SH-SY5Y (cell line): ENCODE data around the gene IGF1R.

ENCODE experiments used
- GATA2 ChIP-seq: IDR thresholded peaks from 2 replicates; pipeline ENCODE4 v1.6.1; 2011; ENCODE audit warnings: mild to moderate bottlenecking, low read depth, low read length
- GATA3 ChIP-seq: IDR thresholded peaks from 2 replicates; pipeline ENCODE4 v1.6.1; 2011; ENCODE audit warnings: low read depth, mild to moderate bottlenecking, low read length, moderate library complexity

IGF1R gene

GRCh38 chr15:98647774-98648653 lies at the start of gene IGF1R:
IGF1R (plus strand) TSS chr15:98648539; CDS start chr15:98649582, 1,043 bp downstream.
- no peak for TF ChIP-seq GATA3
- TF ChIP-seq GATA2 = no peak

- TF ChIP-seq GATA3 = no peak
- TF ChIP-seq GATA2 = no peak
These were observed 48.2 kb upstream of the IGF1R start for GRCh38 chr15:98599909-98600691.

GRCh38 chr15:98604983-98605382 lies 43.4 kb upstream of the IGF1R start:
- no peak for TF ChIP-seq GATA3
- TF ChIP-seq GATA2 = no peak

- TF ChIP-seq GATA2 (no peak), GATA3 (no peak)
These were observed 39.0 kb upstream of the IGF1R start for GRCh38 chr15:98609144-98609852.

GRCh38 chr15:98610991-98611390 lies 37.3 kb upstream of the IGF1R start:
- TF ChIP-seq GATA3 (no peak), GATA2 (no peak)

- TF ChIP-seq GATA3 (no peak), GATA2 (no peak)
These were observed 36.5 kb upstream of the IGF1R start for GRCh38 chr15:98611808-98612207.

GRCh38 chr15:98612490-98613110 lies 35.7 kb upstream of the IGF1R start:
- TF ChIP-seq GATA2 (no peak), GATA3 (no peak)

- TF ChIP-seq GATA2 = no peak
- no peak for TF ChIP-seq GATA3
These were observed 33.7 kb upstream of the IGF1R start for GRCh38 chr15:98614681-98615080.

- TF ChIP-seq GATA2 = no peak
- TF ChIP-seq GATA3 = no peak
These were observed 31.9 kb upstream of the IGF1R start for GRCh38 chr15:98616397-98616796.

GRCh38 chr15:98617328-98617980 lies 30.9 kb upstream of the IGF1R start:
- TF ChIP-seq GATA3 (no peak), GATA2 (no peak)

- TF ChIP-seq GATA2 (no peak), GATA3 (no peak)
These were observed 28.3 kb upstream of the IGF1R start for GRCh38 chr15:98620020-98620419.

GRCh38 chr15:98621021-98621420 lies 27.3 kb upstream of the IGF1R start:
- no peak for TF ChIP-seq GATA3
- TF ChIP-seq GATA2 = no peak

- TF ChIP-seq GATA3 (no peak), GATA2 (no peak)
These were observed 22.7 kb upstream of the IGF1R start for GRCh38 chr15:98625614-98626013.
